GM21515 (cell line): ENCODE measurements around the gene CCDC191.

Experiments
- ATAC-seq: cut with Tn5 transposase; IDR thresholded peaks from one replicate; pipeline ENCODE4 v1.9.1; 2021; ENCODE audit not compliant: unreplicated experiment

Gene CCDC191

DNA sequence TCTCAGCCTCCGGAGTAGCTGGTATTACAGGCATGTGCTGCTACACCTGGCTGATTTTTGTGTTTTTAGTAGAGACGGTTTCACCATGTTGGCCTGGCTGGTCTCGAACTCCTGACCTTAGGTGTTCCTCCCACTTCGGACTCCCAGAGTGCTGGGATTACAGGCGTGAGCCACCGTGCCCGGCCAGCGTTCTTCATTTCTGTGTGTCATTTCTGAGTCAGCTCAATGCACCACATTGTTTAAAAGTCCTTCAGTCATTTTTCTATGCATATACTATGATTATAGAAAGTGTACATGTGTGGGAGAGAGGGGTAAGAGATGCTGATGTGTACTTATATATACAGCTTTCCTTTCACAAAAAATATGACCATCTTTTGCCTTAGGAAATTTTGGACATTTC, 2.3 kb upstream of the CCDC191 start:
- no peak for ATAC-seq

DNA sequence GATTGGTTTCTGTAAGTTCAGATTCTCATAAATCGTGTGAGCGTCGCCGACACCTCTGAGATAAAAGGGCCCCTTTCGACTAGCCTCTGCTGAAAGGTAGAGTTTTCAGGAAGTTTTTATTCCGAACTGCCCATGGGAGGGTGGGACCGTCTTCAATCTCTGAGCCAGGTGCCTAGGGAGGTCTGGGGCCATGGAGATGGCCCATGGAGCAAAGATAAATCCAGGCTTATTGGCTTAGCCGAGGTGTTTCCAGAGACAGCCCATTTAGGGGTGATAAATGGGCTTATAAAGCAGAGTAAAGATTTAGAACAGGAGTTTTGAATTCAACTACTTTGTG, 653 bp upstream of the CCDC191 start:
- peak; percentile 6 for ATAC-seq

DNA sequence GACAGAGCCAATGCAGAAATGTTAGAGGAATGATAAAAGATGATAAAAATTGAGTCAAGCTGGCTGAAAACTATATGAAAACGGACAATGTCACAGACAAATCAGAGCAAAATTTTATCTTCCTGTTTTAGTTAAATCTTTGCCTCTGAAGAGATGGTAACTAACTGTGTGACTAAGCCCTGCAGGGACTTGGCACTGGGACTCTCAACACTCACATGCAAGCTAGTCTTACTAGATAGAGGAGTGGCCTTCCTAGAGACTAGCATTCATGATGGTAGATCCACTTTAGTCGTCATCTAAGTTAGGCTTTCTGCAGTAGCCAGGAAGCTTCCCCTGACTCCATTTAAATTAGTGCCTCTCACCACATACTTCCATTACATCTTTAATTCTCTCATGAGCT, 4.1 kb downstream of the CCDC191 start:
- ATAC-seq, result no peak

DNA sequence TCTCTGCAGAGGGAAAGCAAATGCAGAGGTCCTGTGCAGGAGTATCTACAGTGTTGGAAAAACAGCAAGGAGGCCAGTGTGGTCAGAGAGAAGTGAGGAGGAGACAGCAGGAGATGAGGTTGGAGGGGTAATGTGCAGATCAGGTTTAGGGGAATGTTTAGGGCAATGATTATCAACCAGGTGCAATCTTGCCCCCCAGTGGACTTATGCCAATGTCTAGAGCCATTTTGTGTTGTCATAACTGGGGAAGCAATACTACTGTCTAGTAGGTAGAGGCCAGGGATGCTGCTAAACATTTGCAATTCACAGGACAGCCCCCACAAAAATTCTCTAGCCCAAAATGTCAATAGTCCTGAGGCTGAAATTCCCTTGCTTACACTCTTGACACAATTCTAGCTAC, 13.1 kb downstream of the CCDC191 start:
- ATAC-seq, result no peak

DNA sequence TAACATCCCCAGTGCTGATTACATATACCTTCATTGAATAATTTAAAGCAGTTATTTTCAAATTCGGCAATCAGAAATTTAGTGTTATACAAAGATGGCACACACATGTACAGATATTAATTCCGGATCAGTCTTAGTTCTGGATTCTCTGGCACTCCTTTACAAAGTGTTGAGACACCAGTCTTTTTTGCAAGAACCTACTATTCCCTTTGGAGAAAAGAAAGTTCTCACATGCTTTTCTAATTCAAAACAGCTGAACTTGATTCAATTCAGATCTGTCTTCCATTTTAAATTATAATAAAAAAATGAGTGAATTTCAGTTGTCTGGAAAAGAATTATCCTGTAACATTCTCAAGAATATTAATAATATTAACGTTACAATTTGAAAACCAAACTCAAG, 20.4 kb downstream of the CCDC191 start:
- no peak for ATAC-seq

DNA sequence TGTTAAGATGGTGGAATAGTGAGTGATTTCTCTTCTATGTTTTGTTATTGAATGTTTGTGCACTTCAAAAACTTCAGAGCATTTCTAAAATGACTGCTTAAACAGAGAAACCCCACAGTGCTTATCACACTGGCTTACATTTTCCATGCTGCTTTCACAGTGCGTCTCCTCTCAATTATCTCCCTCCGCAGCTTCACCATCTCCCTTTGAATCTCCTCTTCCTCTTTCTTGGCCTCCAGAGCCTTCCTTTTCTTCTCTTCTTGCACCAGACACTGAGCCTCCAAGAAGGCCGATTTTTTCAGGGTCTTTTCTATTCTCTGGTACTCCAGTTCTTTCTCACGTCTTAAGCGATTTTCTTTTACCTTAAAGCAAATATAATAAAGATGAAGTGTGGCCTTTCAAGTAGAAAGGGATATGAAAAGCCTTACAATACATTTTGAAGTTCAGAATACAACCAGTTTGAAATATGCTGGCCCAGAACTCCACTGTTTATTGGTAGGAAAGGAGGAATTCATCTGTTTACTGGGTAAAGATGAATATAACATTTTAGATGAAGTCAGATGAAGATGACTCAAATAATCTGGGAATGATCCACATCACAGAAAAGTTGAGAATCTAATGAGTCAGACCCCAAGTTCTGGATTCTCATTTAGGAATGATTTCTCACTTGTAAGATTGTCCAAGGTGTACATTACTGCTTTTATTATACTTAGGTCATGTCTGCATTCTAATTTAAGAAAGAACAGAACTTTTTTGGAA, 21.4 kb downstream of the CCDC191 start:
- ATAC-seq, result no peak

DNA sequence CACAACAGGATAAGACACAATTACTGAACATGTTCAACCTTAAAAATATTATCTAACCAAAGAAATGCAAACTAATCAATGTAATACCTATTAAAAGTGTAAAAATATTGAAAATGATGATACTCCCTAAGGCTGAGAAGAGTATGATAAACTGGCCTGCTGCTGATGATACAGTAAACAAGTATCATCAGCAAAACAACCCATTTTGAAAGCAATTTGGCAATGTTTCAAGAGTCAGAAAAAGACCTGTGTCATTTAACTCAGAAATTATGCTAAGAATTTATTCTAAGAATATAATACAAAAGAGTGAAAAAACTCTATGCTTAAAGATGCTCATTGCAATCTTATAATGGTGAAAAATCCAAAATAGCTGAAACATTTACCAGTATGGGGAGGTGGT, 22.1 kb downstream of the CCDC191 start:
- no peak for ATAC-seq

DNA sequence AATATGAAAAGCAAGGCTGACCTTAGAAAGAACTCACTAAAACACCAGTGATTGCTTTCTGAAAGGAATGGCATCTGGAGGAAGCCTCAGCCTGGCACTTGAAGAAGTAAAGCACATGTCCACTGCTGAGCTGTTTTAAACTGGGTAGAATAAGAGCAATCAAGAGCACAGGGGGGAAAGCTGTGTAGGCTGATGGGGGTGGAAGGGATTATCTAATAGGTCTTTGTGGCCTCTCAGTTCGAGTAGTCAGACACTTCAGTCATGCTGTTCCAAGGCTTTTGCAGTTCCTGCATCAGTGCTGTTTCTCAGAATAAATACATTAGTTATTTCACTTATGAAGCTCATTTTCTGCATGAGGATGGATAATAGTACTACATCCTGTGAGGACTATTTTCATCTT, 22.6 kb downstream of the CCDC191 start:
- ATAC-seq, result no peak

DNA sequence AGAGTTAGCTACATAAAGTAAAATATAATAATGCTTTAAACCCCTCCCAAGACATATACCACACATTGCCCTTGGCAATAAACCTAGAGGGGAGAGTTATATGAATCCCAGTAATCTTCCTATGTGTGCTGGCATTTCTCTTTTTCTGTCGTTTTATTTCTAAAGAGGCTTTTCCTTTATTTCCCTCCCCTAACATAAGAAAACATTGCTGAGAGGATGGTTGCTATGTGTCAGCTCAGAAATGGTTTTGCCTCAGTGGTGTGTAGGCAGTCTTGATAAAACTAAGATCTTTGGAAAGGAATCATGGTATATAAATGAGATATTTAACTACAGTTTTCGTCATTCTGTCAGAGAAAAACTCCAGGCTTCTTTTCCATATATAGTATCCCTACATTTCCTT, 30.0 kb downstream of the CCDC191 start:
- no peak for ATAC-seq

DNA sequence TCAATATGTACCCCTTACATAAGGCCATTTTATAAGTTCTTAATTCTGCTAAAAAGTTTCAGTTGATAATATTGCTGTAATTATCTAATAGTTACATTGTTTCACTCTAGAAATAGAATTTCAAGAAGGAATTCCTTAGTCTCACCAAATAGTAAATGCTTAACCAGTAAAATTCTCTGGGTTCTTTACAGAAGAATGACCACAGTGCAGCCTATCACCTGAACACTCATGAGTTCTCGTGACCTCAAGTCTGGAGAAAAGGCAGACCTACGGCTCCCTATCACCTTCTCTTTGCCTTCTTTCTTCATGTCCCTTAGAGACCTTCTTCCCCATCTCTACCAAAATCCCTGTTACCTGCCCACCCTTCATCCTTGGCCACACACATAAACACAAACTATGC, 30.9 kb downstream of the CCDC191 start:
- no peak for ATAC-seq

DNA sequence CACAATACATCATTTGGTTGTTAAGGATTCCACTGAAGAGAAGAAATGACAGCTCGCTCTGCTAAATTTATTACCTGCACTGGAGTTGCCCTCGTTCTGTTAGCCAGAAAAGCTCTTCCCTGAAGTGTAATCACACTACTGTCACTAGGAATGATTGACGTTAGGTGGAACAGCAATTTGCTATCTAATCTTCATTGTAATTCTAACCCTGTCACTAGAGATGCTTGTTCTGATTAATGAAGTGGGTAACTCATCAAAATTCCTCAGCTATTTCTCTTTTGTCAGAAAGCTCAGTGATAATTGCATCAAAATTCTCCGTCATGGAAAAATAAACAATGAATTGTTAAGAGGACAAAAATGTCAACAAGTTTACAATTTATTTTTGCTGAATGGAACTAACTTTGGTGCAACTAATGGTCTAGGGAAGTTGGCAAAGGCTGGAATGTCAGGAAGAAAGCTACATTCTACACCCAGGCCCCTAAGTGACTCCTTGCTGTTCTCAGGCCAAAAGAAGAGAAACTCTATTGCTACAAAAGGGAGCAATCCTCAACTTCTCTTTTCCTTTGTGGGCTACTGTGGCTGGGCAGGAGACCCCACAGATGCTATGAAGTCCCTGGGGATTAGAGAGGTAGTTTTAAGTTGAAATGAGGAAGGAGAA, 34.1 kb downstream of the CCDC191 start:
- ATAC-seq, result no peak

DNA sequence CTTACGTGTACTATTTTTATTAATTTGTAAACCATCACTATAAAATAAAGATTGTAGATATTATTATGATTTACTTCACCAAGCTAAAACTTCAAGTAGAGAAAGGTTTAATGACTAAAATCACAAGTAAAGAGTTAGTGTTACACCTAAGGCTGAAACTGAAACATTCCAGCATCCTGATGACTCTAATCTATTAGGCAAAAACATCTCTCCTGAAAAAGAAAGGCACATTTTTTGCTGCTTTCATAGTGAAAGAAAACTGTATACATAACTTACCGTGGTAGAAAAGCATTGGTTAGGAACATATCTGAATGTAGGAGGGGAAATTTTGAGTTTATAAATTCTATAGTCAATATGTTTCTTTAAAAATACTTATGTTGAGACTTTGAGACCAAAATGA, 35.4 kb downstream of the CCDC191 start:
- ATAC-seq, result no peak

DNA sequence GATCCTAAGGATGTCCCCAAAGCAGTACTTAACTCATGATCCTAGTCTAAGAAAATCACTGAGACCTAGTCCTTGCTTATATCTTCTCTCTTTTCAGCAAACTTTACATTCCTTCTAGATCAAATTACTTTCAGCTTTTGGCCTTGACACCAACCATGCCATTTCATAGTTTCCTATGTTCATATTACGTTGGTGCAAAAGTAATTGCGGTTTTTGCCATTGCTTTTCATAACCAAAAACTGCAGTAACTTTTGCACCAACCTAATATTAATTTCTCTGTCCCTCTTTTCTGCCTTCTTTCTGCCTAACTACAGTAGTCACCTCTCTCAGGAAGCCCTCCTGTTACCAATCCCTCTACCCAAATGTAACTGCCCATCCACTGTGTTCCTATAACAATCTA, 36.8 kb downstream of the CCDC191 start:
- ATAC-seq, result no peak

DNA sequence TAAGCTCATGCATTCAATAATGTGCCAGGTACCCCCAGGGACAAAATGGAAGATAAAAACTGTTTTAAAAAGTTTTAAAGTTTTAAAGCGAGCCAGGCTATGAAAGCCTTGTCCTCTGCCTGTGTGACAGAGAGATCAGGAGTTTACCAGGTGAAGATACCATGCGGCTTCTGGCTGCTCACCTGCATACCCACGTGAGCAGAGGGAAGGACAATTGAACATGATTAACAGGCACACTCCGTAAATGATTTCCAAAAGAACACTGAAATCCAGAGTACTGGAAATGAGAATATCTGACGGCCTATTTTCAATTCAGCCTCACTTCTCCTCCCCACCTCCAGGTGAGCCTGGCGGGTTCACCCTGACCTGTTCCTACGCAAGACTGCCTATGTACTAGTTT, 42.1 kb downstream of the CCDC191 start:
- ATAC-seq, result no peak

DNA sequence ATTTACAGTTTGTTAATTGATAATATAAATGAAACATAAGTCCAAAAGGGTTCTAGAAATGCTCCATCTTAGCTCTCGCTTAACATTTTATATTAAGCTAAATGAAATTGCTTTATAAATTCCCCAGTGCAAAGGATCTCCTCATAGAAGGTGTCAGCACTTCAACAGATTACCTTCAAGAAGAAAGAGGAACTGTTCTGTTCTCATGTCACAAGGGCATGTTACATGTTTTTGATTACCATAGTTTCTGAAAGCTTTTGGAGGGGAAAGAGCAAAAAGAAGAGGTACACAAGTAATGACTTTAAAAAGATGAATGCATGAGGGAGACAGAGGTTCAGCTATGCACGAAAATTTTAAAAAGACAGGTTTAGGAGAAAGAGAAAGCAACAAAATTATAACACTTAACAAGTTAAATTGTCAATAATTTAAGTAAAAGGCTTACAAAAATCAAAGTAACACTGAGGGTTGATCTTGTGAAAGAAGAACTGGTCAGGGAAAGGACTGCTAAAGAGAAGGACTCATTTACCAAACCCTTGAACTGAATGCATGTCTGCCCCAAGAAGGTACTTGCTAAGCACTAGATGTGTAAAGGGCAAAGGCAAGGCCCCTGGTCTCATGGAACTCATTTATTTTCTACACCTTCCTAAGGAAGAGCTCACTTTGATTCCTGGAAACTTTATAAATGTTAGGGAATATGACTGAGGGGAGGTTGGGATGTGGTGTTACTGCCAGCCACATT, 45.1 kb downstream of the CCDC191 start:
- peak; percentile 74 for ATAC-seq

DNA sequence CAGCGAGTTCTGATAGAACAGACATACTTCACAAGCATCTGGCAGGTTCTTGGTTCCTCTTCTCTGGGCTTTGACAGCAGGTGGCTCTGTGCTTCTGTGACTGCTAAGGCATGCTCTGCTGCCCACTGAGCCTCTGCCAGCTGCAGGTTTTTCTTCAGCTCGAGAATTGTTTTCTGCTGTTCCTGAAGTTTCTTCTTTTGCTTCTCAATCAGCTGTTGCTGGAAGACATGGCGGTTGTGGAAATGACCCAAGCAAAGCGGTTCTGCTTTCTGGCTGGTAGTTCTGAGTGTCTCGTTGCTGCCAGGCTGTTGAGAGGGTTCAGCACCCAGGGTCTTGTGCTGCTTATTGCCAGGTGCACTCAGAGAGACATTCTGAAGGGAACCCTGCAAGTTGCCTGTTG, 50.8 kb downstream of the CCDC191 start:
- peak; percentile 90 for ATAC-seq

DNA sequence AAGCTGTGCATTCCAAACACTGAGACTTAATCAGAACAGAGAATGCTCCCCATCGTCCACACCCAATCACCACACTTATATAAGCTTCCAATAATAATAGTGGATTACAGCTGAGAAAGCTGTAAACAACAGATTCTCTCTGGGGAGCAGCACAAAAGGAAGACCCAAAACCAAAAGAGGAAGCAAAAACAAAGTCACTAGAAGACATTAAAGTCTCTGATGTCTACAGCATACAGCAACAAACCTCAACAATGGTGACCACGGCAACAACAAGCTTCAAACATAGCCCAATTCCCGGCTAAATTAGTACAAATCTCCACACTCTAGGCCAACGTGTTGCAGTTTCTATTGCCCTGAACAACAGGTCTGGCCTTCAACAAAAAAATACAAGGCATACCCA, 70.8 kb downstream of the CCDC191 start:
- peak; percentile 87 for ATAC-seq

DNA sequence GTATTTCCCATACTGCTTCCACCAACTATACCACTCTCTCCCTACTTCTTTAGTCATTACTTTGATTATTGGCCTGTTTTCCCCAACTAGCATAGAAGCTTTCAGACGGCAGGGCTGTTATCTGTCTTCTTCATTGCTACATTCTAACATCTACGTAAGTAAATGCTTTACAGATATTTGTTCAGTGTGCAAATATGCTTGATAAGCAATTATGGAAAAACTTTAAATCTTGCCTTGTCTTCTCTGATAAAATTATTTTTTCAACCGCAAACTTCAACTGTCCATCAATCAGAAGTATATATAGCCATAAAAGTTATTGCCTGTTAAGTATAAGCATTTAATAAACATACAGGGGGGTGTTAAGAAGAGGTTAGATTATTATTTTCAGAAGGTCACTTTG, 72.8 kb downstream of the CCDC191 start:
- ATAC-seq, result no peak

DNA sequence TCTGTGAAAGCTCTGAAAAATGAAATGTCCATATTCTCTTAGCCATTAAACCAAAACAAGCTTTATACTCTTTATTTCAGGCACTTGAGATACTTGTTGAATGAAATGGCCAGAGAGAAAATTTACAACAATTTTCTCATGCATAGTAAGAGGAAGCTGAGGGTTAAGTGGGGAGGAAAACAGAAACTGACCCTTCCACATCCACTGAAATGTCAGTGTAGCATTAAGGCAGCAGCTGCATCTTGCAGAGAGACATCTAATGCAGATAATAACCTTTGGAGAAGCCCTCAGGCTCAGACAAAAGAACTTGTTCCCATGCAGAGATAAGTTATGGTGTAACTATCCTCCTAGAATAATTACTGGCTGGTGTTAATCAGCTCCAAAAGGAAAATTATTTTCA, 74.5 kb downstream of the CCDC191 start:
- ATAC-seq, result no peak

DNA sequence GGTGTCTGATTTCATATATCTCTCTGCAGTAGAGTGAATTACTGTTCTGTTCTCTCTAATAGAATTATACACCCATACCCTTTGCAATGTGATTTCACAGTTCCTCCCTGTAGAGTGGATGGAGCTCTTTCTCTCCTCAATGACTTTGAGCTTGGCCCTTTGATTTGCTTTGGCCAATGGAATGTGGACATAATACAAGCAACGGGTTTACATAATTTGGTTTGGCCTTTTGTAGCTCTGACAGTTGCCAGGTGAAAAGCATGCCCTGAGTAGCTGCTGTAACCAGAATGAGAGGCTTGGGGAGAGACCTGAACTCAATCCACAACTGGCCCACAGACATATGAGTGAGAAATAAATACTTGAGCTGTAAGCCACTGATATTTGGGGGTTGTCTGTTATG, 76.4 kb downstream of the CCDC191 start:
- ATAC-seq, result no peak

DNA sequence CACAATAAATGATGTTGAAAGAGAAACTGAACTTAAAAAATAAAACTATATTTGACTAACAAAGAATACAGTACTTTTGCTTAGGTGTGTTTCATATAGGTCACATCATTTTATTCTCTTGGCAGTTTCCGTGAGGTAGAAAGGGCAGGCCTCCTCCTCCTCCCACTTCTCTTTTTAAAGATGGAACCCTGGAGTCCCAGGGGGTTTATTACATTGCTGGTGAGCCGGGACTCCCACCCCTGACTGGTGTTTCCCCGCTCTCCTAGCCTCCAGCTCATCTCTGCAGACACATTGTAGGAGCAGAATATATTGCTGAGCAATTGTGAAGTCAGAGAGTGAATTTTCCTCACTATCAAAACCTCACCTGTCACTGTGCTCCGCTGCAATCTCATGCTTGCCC, 78.5 kb downstream of the CCDC191 start:
- no peak for ATAC-seq

DNA sequence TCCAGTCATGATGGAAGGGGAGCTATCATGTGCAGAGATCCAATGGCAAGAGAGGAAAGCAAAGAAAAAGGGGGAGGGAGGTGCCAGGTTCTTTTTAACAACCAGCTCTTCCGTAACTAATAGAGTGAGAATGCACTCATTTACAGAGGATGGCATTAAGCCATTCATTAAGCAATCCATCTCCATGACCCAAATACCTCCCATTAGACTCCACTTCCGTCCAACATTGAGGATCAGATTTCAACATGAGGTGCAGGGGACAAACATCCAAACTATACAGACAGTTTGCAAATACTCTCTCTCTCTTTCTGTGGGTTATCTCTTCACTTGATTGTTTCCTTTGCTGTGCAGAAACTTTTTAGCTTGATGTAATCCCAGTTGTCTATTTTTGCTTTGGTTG, 87.3 kb downstream of the CCDC191 start:
- no peak for ATAC-seq
